Stimulated activated CD4-positive, alpha-beta T cell treated with anti-CD3 and anti-CD28 coated beads, Interleukin-1b, Interleukin-23, amount 100 ng/mL, for 4 hours (primary cell): ENCODE results near the gene CACNA1G.

Source experiments
- DNase-seq, 2 donors: peaks; one replicate each; pipeline ENCODE4 v3.0.0-alpha.2; 2020; ENCODE audit warnings: low read depth in 2 of 2

The CACNA1G gene

DNA sequence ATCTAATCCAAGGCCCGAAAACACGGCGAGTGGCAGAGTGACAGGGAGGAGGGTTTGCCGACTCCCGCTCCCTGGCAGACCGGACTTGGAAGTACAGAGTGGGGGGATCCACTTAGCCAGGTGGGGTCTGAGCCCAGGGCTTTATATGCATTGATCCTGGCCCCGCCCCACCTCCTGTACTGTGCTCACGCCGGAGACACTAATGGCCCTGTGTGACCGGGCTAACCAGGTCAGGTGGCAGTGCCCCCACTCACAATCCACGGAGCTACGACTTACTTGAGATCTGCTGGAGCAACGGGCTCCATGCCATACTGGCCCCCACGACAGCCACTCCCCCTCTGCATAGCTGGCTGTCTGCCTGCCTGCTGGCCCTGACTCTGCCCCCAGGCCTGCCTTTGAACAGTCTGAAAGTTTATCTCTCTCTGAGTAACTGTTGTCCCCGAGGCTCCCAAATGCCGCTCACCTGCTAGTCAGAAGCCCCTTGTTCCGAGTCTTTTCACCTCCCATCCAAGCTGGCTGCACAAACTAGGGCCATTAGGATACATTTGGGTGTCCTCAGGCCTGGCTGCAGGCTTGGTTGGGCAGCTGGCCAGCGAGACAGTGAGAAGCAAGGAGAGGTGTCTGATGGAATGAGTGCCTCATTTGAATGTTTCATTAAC lies 28.0 kb downstream of the CACNA1G start:
- DNase-seq, result no peak

DNA sequence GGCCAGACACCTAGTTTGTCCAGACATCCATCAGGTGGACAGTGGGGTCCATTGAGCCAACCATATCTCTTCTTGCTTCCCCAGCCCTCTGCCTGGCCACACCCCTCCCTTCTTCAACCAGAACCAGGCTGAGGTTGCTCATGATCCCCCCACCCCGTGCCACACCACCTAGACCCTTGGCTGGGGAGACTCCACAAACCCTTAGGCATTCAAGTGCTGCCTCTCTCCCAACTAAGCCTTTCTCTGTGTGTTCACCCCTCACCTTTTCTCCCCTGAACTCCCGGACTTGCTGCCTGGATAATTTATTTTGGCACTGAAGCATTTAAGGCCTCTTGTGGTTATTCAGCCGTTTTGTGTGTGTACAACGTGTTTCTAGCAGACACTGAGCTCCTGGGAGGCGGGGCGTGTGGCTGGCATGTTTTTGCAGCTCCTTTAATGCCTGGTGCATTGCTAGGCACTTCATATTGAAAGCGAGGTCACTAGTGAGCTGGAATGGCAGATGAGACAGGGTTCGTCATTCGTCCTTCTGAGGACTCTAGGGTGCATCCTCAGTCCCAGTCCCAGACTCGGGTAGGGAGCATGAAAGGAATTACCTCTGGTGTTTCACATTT lies 28.7 kb downstream of the CACNA1G start:
- no peak for DNase-seq

DNA sequence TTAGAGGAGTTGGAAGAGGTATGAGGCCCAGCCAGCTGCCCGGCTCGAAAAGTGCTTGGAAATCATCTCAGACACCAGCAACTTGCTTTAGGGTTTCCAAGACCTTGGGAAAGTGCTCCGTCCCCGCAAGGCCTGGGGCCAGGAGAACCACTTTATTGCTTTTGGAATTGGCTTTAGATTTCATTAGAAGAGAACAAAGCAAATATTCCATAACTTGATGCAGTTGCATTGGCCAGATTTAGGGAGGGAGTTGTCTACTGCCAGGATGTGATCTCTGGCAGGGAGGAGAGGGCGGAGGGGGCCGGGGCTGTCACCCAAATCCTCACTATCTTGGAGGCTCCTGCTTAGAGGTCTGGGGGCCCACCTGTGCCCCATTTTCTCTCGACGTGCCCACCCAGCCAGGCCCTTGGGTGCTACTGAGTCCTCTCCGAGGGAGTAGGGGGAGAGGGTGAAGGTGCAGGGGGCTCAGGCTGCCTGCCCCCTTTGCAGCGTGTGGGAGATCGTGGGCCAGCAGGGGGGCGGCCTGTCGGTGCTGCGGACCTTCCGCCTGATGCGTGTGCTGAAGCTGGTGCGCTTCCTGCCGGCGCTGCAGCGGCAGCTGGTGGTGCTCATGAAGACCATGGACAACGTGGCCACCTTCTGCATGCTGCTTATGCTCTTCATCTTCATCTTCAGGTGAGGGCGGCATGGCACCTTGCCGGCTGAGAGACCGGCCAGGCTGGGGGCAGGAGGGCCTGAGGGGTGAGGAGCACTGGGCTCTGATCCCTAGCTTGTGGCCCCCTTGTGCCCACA lies 30.6 kb downstream of the CACNA1G start:
- no peak for DNase-seq

DNA sequence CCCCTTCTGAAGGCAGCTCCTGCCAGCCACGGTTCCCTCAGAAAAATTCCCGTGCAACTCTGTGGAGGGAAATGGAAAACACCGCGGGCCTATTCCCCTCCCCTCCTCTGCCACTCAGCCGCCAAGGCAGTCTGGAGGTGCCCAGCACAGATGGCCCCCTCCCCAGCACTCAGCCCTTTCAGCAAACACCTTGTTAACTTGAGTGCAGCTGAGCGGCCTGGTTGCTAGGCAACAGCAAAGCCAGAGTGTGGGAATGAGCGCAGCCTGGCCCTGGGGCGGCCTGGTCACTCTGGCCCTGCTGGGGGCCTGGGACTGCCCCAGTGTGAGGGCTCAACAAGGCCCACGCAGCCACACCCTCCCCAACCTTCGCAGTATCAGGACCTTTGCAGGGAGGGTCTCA lies 32.8 kb downstream of the CACNA1G start:
- DNase-seq, result no peak

DNA sequence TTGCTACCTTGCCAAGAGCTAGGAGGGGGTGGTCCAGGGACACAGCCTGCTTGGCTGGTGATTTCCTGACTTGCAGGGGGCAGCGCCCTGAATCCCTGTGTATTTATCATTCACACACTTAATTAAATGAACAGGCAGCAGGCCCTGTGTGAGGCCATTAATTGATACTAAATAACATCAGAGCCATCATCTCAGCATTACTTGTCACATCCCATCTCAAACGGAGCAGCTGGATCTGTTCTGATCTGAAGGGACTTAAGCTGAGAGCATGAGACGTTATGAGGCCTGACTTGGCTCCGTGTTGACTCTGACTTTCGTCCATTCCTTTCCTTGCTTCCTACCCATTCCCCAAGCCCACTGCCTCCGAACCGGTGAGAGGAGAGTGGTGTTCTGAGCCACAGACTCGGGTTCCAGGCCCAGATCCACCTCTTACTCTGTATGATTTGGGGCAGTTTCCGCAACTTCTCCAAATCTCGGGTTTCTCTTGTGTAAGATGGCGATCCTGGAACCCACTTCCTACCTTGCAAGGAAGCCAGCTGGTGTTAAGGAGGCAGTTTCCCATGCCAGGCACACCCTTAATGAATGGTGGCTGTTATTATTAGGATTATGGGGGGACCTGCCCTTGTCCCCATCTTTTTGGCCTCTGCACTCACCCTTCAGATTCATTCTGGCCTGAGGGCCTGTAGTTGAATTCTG lies 33.8 kb downstream of the CACNA1G start:
- DNase-seq, result no peak

DNA sequence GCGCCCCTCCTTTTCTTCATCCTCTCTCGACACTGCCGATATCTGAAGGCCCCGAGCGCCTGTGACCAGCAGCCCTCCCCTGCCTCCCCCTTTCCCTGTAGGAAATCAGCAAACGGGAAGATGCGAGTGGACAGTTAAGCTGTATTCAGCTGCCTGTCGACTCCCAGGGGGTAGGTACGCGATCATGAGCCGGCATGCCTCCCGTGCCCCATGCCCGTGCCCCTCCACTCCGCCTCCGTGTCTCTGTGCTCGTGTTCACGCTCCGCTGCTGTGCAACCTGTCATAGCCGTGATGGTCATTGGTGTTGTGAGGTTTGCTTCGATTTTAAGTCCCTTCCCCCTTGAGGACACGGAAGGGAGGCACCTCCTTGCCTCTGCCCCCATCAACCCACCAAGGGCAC lies 34.4 kb downstream of the CACNA1G start:
- DNase-seq, result no peak

DNA sequence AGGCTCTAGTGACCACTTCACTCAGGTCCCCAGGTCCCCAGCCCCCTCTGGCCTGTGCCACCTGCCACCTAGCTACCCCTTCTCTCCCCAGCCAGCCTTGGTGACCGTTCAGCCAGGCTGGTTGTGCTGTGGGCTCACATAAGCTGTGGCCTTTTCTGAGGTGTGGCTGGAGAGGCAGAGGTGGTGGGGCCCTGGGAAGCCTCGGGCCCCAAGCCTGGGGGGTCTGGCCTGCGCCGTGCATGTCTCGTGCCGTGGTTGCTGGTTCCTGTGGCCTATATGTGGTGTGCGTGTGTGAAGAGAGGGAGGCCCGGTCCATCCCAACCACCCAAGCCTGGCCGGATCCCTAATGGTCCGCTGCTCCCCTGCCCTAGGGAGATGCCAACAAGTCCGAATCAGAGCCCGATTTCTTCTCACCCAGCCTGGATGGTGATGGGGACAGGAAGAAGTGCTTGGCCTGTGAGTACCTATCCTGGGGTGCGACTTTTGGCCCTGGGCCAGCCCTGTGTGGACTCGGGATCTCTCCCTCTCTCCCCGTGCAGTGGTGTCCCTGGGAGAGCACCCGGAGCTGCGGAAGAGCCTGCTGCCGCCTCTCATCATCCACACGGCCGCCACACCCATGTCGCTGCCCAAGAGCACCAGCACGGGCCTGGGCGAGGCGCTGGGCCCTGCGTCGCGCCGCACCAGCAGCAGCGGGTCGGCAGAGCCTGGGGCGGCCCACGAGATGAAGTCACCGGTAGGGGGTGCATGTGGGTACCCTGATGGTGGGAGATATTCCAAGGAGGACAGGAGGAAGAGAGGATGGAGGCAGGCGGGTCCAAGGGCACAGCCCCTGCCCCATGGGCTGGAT lies 35.9 kb downstream of the CACNA1G start:
- no peak for DNase-seq

DNA sequence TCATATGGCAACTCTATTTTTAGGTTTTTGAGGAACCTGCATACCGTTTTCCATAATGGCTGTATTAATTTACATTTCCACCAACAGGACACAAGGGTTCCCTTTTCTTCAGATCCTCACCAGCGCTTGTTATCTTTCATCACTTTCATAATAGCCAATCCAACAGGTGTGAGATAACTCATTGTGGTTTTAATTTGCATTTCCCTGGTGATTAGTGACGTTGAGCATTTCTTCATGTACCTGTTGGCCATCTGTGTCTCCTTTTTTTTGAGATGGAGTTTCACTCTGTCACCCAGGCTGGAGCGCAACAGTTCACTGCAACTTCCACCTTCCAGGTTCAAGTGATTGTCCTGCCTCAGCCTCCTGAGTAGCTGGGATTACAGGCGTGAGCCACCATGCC lies 38.0 kb downstream of the CACNA1G start:
- DNase-seq, result no peak

DNA sequence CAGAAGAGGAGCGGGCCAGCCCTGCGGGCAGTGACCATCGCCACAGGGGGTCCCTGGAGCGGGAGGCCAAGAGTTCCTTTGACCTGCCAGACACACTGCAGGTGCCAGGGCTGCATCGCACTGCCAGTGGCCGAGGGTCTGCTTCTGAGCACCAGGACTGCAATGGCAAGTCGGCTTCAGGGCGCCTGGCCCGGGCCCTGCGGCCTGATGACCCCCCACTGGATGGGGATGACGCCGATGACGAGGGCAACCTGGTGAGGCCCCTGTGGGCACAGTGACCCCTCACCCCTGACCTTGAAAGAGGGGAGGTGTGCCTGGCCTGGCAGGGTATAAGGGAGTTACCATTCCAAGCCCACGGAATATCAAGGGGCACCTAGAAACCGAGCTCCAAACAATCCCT lies 39.1 kb downstream of the CACNA1G start:
- DNase-seq, result no peak

DNA sequence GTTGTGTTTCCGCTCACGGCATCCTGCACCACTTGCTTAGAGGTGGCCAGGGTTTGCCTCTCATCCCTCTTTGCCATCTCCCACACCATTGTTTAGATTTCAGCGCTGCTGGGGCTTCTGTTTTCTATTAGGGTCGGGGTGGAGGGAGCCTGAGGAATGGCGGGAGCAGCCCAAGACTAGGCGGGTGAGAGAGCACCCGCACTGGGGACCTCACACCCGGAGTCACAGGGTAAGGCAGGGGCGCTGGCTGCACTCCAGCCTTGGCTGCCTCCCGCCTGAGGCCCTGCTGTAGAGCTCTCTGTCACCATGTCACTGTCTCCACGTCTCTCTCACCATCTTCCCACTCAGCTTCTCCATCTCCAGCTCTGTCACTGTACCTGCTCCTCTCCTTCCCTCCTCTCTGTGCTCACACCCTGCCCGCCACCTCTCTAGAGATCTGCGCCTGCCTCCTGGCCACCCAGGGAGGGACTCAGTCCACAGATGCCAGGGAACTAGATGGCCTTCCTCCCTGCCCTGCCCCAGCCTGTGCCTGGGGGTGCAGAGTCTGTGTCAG lies 41.4 kb downstream of the CACNA1G start:
- DNase-seq, result no peak

DNA sequence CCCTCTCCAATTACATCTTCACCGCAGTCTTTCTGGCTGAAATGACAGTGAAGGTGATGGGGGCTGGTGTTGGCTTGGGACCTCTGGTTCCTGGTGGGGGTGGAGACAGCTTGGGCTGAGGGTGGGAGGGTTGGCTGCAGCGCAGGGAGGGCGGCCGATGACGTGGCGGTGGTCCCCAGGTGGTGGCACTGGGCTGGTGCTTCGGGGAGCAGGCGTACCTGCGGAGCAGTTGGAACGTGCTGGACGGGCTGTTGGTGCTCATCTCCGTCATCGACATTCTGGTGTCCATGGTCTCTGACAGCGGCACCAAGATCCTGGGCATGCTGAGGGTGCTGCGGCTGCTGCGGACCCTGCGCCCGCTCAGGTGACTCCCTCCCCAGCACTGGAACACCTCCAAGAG lies 42.3 kb downstream of the CACNA1G start:
- no peak for DNase-seq

DNA sequence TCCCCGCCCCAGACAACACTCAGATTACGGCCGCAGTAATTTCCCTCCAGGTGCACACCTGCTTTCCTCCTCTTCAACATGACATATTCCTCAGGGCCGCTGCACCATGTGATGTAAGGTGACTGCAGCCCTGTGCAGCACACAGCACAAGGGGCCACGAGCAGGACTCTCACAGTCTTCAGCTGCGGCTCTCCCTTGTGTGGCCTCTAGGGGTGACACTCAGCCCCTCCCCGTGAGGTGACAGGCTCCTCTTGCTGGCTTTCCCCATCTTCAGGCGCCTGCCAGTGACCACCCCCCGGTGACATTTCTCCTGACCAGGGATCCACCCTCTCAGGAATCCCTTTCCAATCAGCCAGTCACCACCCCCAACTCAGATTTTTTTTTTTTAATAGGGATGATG lies 42.8 kb downstream of the CACNA1G start:
- no peak for DNase-seq

DNA sequence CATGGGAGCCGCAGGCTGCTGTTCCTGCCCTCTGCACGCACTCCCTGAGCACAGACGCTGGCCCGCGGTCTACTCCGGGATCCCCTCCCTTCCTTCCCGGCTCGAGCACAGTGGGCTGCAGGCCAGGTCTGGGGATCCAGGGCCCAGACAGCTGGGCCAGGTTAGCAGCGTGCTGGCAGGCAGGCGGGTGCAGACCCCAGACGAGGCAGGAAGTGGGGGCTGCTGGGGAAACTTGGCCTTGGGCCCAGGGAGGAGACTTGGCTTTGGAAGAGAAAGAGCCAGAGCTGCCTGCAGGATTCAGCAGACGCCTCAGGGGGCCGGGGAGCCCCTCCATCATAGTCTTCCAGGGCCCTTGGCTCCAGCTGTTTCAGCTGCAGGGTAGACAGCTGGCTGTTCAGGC lies 44.0 kb downstream of the CACNA1G start:
- no peak for DNase-seq

DNA sequence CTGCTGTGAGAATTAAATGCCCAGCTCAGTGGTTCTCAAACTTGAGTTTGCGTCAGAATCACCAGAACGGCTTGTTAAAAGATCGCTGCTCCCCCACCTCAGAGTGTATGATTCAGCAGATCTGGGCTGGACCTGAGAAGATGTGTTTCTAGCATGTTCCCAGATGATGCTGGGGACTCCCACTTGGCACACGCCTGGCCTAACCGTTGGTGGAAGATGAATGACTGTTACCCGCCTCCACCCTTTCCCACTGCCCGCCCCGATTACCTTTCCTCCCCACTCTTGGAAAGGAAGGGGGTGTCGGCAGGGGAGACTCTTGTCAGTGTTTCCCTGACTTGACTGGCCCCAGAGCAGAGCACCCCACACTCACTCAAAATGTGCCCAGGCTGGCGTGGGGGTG lies 44.9 kb downstream of the CACNA1G start:
- no peak for DNase-seq

DNA sequence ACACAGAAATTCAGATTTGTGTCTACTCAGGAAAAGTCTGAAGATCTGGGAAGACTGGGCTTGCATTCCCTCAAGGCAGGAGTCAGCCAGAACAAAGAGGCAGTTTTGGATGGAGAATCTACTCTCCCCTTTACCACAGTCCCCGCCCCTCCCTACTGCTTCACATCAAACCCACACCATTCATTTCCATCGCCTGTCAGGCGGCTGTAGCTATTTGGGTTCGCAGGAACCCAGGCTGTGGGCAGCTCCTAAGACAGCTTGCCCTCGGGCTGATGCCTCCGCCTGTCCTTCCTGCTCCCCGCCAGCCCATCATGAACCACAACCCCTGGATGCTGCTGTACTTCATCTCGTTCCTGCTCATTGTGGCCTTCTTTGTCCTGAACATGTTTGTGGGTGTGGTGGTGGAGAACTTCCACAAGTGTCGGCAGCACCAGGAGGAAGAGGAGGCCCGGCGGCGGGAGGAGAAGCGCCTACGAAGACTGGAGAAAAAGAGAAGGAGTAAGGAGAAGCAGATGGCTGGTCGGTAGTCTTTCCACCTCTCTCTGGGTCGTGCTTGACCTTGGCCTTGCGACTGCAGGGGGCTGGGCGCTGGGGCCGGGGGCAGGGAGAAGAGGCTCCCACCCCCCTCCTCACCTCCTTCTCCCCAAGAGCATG lies 47.1 kb downstream of the CACNA1G start:
- DNase-seq, result no peak

DNA sequence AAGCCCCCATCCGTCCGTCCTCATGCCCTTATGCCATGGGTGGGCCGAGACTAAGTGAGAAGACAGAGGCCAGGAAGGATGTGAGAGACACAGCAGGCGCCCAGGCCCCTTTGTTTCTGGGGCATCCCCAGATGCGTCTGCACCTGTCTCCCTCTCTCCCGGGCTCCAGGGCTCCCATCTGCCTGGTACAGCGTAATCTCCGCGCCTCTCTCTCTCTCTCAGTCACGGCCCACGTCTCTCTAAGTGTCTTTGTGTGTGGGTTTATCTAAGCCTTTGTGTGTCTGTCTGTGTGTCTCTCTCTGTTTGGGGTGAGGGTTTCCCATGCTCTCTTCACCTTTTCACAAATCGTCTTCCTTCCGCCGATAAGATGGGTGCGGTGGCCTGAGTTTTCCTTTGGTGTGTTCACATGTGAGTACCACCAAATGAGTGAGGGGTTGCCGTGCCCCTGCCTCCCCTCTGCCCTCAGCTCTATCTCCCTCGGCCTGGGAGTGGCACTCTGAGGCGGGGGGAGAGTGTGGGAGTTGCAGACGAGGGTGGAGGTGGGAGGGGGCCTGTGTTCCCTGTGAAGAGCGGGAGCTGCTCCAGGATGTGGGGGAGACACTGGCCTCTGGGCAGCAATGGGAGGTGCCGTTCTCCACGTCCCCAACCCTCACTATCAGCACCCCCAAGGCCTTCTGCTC lies 48.3 kb downstream of the CACNA1G start:
- no peak for DNase-seq

DNA sequence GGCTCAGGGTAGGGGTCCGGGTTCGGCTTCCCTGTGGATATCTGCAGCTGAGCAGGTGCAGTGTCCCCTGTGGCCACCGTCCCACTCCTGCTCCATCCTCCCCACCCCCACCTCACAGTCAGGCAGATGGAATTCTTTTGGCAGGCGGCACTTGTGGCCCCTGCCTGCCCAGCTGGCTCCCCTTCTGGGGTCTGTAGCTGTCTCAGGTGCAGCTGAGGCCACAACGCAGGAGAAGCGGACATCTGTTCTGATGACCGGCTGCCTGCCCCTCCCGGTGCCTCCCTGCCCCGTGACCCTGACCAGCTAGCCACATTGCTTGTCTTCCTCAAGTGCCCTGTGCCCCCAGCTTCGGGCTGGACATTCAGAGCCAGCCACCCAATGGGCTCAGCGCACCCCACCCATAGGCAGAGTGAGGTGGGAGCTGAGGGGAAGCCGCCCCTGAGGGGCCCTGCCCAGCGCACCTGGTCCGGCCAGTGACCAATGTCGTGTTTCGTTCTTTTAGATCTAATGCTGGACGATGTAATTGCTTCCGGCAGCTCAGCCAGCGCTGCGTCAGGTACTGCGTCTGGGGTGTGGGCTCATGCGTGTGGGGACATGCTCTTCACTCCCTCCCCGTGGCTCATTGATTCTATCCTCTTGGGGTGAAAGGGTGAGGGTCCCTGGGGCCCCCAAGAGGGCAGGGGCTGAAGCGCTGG lies 49.0 kb downstream of the CACNA1G start:
- no peak for DNase-seq

DNA sequence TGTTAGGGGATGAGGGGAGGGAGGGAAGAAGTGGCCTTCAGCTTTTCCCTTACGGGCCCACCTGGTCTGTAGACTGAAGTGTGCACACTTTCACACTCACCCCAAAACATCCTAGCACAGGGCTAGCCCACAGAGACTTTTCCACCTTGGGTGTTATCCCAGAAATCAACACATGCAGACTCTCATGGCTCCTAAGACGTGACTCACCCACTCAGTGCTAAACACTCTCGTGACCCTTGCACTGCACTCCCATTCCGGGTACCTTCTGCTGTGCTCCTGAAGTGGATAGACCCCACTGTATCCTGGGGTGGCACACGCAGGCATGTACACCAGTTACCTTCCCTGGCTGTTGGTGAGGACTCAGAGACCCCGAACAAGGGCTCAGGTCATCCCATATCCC lies 51.1 kb downstream of the CACNA1G start:
- no peak for DNase-seq

DNA sequence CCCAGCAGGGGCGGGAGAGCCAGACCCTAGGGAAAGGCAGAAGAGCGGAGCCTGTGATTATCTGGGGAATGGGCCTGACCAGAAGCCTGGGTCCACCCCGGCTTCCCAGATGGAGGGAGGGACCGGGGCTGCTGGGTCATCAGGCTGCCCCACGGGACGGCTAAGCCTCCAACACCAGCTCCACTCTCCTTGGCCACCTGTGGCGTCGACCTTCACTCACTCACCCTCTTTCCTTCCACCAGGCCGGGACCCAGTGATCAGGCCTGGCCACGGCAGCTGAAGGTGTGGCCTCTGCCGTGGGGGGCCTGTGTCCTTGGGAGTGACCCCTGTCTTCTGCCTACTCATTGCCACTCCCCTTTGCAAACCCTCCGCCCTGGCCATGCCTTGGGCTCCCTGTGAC lies 51.8 kb downstream of the CACNA1G start:
- no peak for DNase-seq
